Measurements from ENCODE around the gene SOCS6.

DNA sequence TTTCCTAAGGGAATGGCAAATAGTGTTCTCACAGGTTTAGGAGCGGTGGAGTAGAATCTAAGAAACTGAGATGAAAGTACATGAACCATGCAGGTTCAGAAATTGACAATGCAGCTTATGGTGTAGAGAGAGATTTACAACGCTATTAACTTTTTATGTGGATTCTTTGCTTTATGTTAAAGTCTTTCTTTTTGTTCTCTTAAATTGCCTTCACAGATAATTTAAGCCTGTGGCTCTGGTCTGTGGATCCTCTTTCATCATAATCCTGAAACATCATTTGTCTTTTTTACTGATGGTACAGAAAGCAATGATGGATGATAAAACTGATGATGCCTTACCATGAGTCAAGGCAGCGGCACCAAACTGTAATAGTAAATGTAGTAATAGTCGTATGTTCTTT, 30.3 kb downstream of the SOCS6 start:
- TF ChIP-seq, protein P1, sequence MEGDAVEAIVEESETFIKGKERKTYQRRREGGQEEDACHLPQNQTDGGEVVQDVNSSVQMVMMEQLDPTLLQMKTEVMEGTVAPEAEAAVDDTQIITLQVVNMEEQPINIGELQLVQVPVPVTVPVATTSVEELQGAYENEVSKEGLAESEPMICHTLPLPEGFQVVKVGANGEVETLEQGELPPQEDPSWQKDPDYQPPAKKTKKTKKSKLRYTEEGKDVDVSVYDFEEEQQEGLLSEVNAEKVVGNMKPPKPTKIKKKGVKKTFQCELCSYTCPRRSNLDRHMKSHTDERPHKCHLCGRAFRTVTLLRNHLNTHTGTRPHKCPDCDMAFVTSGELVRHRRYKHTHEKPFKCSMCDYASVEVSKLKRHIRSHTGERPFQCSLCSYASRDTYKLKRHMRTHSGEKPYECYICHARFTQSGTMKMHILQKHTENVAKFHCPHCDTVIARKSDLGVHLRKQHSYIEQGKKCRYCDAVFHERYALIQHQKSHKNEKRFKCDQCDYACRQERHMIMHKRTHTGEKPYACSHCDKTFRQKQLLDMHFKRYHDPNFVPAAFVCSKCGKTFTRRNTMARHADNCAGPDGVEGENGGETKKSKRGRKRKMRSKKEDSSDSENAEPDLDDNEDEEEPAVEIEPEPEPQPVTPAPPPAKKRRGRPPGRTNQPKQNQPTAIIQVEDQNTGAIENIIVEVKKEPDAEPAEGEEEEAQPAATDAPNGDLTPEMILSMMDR (IDR thresholded peaks at IDR 0.05), result no peak
- TF ChIP-seq EP300 (IDR thresholded peaks at IDR 0.05), result no peak
- no peak for TF ChIP-seq POLR2A (IDR thresholded peaks at IDR 0.05)
